PC-9 (cell line): ENCODE results near the gene USP3.

ENCODE experiments used
- CTCF ChIP-seq: fragments of 200-600 bp; sonication (generic); conservative IDR thresholded peaks from 2 replicates; pipeline ENCODE4 v1.6.1; 2017; ENCODE audit warnings: mixed run types, antibody characterized with exemption, mild to moderate bottlenecking, moderate library complexity
- EZH2 ChIP-seq: fragments of 200-600 bp; sonication (generic); IDR thresholded peaks from 2 replicates; pipeline ENCODE4 v1.8.0; 2017; ENCODE audit warnings: antibody characterized with exemption, low read depth

- TF ChIP-seq EZH2 = no peak
- TF ChIP-seq CTCF = no peak
Observed at GRCh38 chr15:63456258-63456657, 48.1 kb upstream of the USP3 start.
